ENCODE results near the gene SLC38A8.

GRCh38 chr16:84052071-84052622, 9.6 kb upstream of the SLC38A8 start:
- TF ChIP-seq CTCF (IDR thresholded peaks at IDR 0.05) (no peak), ZFX (IDR thresholded peaks at IDR 0.05; ENCODE audit: borderline replicate concordance) (no peak)
